ENCODE measurements around the gene LACTBL1.

Gene LACTBL1

GRCh38 chr1:22912311-22912710 lies 60.4 kb downstream of the LACTBL1 start:
- DNase-seq, result no peak

GRCh38 chr1:22910986-22911651 lies 61.5 kb downstream of the LACTBL1 start:
- no peak for DNase-seq

DNA sequence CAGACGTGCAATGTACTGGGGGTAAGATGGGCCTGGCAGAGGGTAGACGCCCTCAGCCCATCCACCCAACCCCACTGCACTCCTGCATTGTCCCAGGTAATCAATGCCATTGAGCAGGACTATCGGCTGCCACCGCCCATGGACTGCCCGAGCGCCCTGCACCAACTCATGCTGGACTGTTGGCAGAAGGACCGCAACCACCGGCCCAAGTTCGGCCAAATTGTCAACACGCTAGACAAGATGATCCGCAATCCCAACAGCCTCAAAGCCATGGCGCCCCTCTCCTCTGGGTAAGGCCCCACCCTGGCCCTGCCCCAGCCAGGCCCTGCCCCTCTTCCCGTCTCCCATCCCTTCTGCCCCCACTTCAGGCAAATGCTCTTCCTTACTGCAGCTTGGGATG lies 62.4 kb downstream of the LACTBL1 start:
- no peak for DNase-seq

DNA sequence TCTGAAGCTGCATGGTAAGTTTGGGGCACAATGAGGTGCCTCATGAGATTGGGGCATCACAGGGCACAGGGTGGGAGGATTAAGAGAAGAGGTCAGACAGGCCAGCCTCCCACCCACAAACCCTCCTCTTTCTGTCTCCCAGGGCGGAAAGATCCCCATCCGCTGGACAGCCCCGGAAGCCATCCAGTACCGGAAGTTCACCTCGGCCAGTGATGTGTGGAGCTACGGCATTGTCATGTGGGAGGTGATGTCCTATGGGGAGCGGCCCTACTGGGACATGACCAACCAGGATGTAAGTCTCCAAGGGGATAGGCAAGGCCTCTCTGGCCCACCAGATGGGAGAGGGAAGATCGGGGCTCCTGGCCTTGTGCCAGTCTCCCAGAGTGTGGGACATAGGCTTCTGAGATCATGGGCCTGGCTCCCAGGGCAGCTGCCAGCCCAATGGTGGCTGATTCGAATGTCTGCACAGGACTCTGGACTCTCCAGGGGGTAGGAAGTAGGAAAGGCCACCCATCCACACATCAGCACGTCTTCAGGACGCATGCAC lies 63.7 kb downstream of the LACTBL1 start:
- DNase-seq, result no peak

DNA sequence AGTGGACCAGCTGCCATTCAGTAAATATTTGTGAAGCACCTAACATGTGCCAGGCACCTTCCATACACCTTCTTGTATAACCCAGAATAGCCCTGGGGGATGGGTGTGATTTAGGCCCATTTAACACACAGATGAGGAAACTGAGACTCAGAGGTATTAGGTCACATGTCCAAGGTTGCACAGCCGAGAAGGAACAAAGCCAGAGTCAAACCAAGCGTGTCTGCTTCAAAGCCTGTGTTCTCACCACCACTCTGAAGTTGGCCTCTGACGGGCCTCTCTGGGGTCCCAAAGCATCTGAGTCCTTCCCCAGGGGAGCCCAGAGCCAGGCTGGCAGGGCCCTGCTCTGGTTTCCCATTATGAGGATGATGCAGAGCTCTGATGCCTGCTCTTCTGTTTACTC lies 65.1 kb downstream of the LACTBL1 start:
- DNase-seq, result no peak

DNA sequence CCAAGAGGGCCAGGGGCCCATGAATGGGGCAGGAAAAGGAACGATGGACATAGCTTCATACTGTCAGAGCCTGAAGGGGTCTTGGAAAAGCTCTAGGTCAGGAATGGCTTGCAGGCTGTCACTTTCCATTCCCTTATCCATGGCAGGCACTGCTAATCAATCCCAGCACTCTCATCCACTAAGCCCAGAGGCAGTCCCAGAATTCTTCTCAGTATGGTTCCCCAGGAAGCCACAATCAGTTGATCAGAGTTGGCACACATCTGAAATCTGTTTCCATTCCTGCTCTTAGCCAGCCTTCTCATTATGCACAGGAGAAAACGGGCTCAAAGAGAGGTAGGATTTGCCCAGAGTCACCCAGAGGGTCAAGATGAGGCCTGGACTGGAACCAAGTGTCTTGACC lies 65.7 kb downstream of the LACTBL1 start:
- no peak for DNase-seq

DNA sequence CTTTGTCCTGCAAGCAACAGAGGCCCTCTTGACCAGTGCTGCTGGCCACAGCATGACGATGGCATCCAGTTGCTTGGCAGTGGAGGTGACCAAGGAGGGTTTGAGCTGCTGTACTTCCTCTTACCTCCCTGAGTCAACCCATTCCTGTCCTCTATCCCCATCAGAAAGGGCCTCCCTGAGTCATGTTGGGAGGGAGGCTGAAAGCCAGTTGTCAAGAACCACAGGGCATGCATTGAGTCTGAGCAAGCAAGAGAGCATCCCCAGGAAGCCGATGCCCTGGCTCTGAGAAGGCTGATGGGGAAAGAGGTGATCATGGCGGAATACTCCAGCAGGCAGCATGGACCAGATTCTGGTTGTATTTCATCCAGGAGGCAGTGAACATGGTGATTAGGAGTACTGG lies 69.6 kb downstream of the LACTBL1 start:
- DNase-seq, result no peak

Data from left hindlimb (tissue), 1 donor.